Measurements from ENCODE around the gene TMEM260.
"Not testable (repeated sequence)": the region's sequence is repeated elsewhere in the genome, so short reads cannot be mapped to it uniquely, and the experiment has no call there.

The TMEM260 gene

DNA sequence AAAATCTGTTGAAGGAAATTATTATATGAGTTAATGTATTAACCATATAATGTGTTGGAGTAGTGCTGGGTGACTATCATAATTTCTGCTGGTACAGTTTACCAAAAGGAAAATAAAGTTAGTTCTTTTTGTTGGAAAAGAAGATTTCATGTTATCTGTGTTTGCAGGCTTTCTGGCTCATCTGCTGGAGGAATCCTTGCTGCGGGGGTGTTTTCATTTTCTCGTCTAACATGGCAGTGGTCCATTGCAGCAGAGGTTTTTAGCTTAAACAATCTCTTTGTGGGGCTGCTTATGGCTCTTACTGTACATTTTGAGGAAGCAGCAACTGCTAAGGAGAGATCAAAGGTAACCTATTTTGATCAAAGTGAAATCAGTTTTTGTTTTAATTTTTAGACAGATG, 24.1 kb downstream of the TMEM260 start:
- no peak for DNase-seq

DNA sequence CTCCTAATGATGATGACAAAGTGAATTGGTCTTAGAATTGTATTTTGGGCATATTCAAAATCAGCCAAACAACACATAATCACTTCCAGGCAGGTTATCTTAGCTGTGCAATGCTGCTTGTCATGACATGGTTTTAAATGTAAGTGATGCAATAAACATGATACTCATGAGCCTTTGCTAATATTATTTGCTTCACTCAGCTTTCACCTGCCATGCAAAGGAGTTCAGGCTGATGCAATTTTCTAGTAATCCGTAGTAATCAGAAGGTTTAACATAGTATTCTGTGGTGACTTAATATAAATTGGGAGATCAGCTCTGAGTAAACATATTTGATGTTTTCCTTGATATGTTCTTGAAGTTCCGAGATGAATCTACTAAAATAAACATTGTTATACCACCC, 29.1 kb downstream of the TMEM260 start:
- peak; percentile 15 for DNase-seq

DNA sequence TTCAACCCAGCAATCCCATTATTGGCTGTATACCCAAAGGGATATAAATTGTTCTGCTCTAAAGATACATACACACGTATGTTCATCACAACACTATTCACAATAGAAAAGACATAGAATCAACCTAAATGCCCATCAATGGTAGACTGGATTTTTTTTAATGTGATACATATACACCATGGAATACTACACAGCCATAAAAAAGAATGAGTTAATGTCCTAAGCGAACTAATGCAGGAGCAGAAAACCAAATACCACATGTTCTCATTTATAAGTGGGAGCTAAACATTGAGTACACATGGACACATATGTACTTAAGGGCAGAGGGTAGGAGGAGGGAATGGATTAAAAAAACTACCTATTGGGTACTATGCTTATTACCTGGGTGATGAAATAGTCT, 32.1 kb downstream of the TMEM260 start:
- not testable (repeated sequence) for DNase-seq

GRCh38 chr14:56617084-56617483, 37.5 kb downstream of the TMEM260 start:
- DNase-seq = no peak

- DNase-seq = no peak
Measured at GRCh38 chr14:56630707-56631106, 51.1 kb downstream of the TMEM260 start.

- peak; percentile 31 for DNase-seq
Measured at GRCh38 chr14:56632195-56632594, 52.6 kb downstream of the TMEM260 start.

GRCh38 chr14:56633544-56633943, 53.9 kb downstream of the TMEM260 start:
- DNase-seq = no peak

DNA sequence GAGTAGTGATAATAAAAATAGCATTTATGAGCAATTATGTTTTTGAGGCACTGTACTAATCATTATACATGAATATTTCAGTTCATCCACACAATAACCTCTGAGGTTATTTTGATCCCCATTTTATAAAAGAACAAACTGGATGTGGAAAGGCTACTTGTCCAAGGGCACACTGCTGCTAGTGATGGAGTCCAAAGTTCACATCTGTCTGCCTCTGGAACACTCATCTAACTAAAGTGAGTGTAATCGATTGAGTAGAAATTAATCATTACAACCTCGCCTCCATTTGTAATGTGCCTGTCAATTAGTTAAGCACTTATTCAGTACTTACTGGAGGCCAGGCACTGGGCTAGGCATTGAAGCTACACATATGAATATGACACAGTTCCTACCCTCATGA, 55.4 kb downstream of the TMEM260 start:
- no peak for DNase-seq

DNA sequence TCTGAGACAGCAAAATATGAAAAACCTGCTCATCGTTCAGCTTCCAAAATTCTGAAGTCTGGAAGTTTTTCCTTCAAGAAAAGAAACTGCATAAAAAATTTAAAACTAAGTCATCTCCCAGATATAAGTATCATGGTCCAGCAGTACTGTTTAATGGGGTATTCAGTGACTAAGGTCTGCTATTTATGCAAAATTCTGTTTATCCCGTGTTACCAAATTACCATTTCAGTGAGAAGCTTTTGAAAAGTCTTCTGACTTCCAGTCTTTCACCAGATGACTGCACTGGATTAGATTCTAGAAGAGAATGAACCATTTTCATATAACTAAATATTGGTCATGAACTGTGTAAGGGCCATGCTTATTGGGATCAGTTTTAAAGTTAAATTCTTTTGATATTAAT, 67.9 kb downstream of the TMEM260 start:
- no peak for DNase-seq

DNA sequence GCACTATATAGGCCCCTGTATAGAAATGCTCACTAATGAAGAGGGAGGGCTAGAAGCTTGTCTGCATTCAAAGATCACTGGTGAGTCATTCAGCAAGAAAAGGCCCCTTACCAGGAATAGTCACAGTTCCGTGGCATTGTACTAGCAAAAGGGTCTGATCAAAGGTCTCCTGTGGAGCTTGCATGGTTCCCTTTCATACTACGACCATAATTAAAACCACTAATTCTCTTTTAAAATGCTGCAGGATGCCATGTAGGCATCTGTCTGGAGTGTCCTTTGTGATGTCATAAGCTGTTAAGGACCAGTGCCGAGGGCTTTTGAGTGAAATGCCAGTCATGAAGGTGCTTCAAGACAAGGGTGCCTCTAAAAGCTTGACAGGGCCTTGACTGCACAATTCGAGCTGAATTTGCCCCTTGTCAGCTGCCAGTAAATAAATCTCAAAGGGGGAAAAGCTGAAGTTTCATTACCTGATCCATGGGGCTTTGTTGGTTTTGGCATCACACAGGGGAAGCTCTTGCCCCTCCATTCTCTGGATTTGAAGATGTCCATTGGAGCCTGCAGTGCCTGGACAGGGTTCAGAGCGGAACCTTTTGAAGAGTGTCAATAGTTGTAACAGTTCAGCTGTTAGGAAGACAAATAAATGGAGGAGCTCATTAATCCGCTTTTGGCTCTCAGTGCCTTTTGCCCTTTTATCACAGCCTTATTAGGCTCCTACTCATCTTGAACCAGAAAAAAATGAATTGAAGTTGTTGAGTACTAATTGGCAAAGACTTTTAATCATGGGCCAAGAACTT, 69.1 kb downstream of the TMEM260 start:
- DNase-seq = no peak

DNA sequence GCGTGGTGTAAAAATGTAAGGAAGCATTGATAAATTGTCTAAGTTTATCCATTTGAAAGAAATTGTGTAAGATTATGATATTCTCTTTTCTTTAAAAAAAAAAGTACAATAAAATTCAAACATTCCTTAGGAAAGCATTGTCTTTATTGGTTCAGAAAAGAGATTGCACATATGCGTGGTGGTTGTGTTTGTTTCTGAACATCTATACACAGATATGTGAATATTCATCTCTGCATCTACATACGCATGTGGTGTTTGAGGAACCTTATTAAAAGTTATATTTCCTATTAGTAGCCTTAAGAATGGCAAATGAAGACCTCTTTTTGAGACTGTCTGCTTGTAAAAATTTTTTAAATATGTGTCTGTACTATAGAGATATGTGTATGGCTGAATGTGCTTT, 69.8 kb downstream of the TMEM260 start:
- DNase-seq = no peak

DNA sequence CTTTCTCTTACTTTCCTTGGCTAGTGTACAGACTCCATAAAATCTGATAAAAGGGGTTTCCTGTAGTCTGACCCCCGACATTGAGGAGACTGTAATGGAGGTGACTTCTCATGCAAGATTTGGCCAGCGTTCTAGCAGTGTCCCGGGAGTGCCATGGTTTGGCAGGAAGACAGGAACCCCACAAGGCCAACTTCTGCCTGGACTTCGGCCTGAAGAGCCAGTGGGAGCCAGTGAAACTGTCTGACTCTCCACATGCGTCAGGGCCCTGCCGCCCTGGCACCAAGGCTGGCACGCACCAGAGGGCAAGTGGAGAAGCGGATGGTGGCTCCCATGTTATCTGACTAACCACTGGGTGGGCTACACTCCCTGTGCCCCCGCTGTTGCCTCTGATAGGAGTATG, 70.5 kb downstream of the TMEM260 start:
- DNase-seq = no peak

GRCh38 chr14:56650979-56651378, 71.4 kb downstream of the TMEM260 start:
- DNase-seq = no peak

- no peak for DNase-seq
Measured at GRCh38 chr14:56657604-56658003, 78.0 kb downstream of the TMEM260 start.

- DNase-seq = no peak
Measured at GRCh38 chr14:56659378-56659777, 79.8 kb downstream of the TMEM260 start.

DNA sequence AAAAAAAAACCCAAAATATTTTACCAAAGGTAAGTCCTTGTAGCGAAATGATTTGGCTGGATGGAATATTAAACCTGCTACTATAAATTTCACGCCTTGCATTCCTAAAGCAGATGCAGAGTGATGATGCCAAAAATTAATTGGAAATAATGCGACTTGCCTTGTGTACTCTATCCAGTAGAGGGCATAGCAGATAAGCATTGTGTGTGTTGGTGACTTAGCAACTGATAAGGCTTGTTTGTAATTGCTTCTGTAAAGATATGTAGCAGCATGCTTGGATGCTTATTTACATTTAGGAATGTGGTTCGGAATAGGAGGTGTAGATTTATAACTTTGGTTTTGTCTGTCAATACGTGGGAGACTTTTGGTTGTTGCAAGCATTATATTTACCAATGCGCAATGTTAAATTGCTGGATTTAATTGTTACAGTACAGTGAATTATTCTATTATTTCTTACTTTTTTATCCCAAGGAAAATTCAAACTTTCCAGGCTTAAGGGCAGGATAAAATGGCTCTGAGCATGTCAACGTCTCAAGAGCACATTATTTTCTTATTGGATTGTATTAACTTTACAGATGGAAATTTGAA, 80.5 kb downstream of the TMEM260 start:
- peak; percentile 68 for DNase-seq

DNA sequence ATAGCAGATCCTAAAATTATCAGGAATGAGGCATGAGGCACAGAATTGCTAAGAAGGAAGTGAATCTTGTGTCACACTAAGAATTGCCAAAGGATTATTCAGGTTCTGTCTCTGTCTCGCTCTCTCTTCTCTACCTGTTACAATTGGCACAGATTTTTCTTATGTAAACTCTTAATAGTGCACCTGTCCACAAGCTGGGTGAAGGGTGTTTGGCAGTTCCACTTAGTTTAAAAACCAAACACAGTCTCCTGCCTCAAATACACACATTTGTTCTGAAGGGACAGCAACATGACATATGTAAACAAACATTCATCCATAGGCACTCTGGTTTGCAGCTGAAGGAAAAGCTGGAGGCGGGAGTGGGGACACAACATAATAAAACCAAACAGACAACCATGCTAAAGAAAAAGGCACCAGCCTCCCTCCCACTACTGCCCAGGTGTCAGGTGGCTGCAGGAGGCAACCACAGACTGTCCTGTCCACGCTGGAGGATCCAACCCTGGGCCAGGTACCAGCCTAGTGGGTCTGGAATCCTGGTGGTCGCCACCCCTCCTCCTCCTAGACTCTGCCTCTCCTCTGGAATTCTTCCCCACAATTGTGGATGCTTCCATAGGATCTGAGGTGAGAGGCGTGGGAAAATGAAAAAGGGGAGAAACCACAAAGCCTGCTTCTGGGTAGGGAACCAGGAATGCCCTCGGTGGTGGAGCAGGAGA, 81.2 kb downstream of the TMEM260 start:
- no peak for DNase-seq

DNA sequence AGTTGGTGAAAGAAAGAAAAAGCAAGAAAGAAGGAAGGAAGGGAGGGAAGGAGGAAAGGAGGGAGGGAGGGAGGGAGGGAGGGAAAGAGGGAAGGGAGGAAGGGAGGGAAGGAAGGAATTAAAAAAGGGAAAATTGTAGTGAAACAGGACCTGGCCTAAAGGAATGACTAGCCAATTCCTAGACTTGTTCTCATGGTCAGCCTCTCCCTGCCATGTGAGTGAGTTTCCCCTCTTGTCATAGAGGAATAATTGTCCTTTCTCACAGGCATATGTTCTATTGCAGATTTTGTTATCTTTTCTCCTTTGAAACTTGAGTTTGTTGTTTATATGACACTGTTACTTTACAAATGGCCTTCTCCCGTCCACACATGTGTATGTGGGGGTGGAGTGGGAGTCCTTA, 81.9 kb downstream of the TMEM260 start:
- no peak for DNase-seq

GRCh38 chr14:56664811-56665421, 85.3 kb downstream of the TMEM260 start:
- no peak for DNase-seq

DNA sequence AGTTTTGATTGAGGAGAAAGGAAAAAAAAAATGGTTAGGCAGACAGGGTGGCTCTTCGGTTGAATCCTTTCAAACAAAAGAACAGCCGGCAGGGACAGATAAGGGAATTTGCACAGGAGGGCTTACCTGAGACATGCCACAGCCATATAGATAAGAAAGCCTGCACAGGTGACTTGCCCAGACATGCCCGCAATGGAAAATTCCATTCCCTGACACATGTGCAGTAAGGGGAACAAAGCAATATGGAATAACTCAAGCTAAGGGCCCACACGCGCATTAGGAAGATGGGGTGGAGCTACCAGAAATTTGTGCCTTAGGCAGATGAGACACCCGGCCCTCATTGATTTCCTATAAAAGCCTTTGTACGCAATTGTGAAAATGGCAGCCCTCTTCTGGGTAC, 86.7 kb downstream of the TMEM260 start:
- no peak for DNase-seq

GRCh38 chr14:56666716-56667115, 87.1 kb downstream of the TMEM260 start:
- DNase-seq = no peak

GRCh38 chr14:56667290-56667689, 87.7 kb downstream of the TMEM260 start:
- DNase-seq = not testable (repeated sequence)

GRCh38 chr14:56676042-56676441, 96.4 kb downstream of the TMEM260 start:
- DNase-seq = no peak

DNA sequence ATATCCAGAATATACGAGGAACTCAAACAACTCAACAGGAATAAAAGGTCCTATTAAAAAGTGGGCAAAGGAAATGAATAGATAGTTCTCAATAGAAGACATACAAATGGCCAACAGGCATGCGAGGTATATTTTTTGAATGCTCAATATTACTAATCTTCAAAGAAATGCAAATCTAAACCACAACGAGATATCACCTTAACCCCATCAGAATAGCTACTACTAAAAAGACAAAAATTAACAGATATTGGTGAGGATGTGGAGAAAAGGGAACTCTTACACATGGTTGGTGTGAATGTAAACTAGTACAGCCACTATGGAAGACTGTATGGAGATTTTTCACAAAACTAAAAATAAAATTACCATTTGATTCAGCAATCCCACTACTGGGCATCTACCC, 99.2 kb downstream of the TMEM260 start:
- DNase-seq = no peak
